ENCODE measurements around the gene ZNF805.

ZNF805 gene

GRCh38 chr19:57282011-57282643 lies 41.7 kb downstream of the ZNF805 start:
- Histone ChIP-seq H3K27ac (ENCODE audit: extremely low read depth, low read depth, low read length) (no peak overlapping the region), H3K9me3 (ENCODE audit: control insufficient read depth, insufficient read depth, low read depth, low read length) (no peaks in the 10 kb centered on the region), H3K36me3 (ENCODE audit: control insufficient read depth in 2 of 2, insufficient read depth in 1 of 2, low read length in 2 of 2) (peaks cover 45 to 50% of the 10 kb centered on the region in 2 experiments), H3K4me1 (ENCODE audit: control insufficient read depth, insufficient read depth, low read length) (peaks cover 16% of the 10 kb centered on the region), H3K4me3 (ENCODE audit: low read depth, low read length) (peak overlapping the region; percentile 5)
- no peak for TF ChIP-seq ZNF133 (tag by site-specific recombination; IDR thresholded peaks at IDR 0.05)
- TF ChIP-seq ZNF596 (tag by site-specific recombination; IDR thresholded peaks at IDR 0.05): no peak
- TF ChIP-seq ZSCAN16 (tag by site-specific recombination; IDR thresholded peaks at IDR 0.05): no peak
- TF ChIP-seq ZNF10 (tag by site-specific recombination; IDR thresholded peaks at IDR 0.05): peak; percentile 82; the same call in 1 of the 2 replicates
- ChIA-PET CTCF (no interaction called here), POLR2A (no interaction called here)

GRCh38 chr19:57288373-57288772 lies 47.9 kb downstream of the ZNF805 start:
- no peak overlapping the region for H3K27ac ChIP-seq (ENCODE audit: extremely low read depth, low read depth, low read length)
- peaks cover 97 to 98% of the 10 kb centered on the region in 2 experiments for H3K36me3 ChIP-seq (ENCODE audit: control insufficient read depth in 2 of 2, insufficient read depth in 1 of 2, low read length in 2 of 2)
- POLR2A ChIA-PET: interaction anchor here (1.6 kb wide), 1 partner anchor 23 kb away, joined by 3 read pairs; no protein-coding TSS in a partner anchor

GRCh38 chr19:57290970-57291369 lies 50.5 kb downstream of the ZNF805 start:
- TF ChIP-seq ZNF23 (tag by site-specific recombination; IDR thresholded peaks at IDR 0.05; ENCODE audit: borderline replicate concordance) (no peak), IKZF3 (tag by site-specific recombination; IDR thresholded peaks at IDR 0.05) (no peak)
- Histone ChIP-seq H3K4me3 (ENCODE audit: low read depth, low read length) (no peak overlapping the region), H3K9me3 (ENCODE audit: control insufficient read depth, insufficient read depth, low read depth, low read length) (0 out of 2 replicates have a peak, but pooled peaks cover 2% of the 10 kb centered on the region), H3K27ac (ENCODE audit: extremely low read depth, low read depth, low read length) (no peak overlapping the region), H3K4me1 (ENCODE audit: control insufficient read depth, insufficient read depth, low read length) (no peaks in the 10 kb centered on the region), H3K36me3 (ENCODE audit: control insufficient read depth in 2 of 2, insufficient read depth in 1 of 2, low read length in 2 of 2) (peaks cover 92 to 97% of the 10 kb centered on the region in 2 experiments)
- POLR2A ChIA-PET: interaction anchor here (1.5 kb wide), 1 partner anchor 30 kb away, joined by 3 read pairs; no protein-coding TSS in a partner anchor
- CTCF ChIA-PET: no interaction called here

More at GRCh38 chr19:57288373-57288772, 47.9 kb downstream of the ZNF805 start:
- no peak for TF ChIP-seq ZSCAN30 (tag by site-specific recombination; IDR thresholded peaks at IDR 0.05)
- TF ChIP-seq ZBTB11 (tag by site-specific recombination; conservative IDR thresholded peaks at IDR 0.05; ENCODE audit: low read depth): no peak
- CTCF ChIA-PET: interaction anchor here (0.6 kb wide), 1 partner anchor 50 kb away, joined by 3 read pairs; no protein-coding TSS in a partner anchor
- Histone ChIP-seq H3K4me3 (ENCODE audit: low read depth, low read length) (no peak overlapping the region), H3K4me1 (ENCODE audit: control insufficient read depth, insufficient read depth, low read length) (no peaks in the 10 kb centered on the region), H3K9me3 (ENCODE audit: control insufficient read depth, insufficient read depth, low read depth, low read length) (no peaks in the 10 kb centered on the region)

GRCh38 chr19:57292547-57292946 lies 52.1 kb downstream of the ZNF805 start:
- ChIA-PET CTCF (interaction anchor here (1.0 kb wide), 1 partner anchor 19 kb away, joined by 3 read pairs; no protein-coding TSS in a partner anchor), POLR2A (interaction anchor here (1.7 kb wide), 1 partner anchor 58 kb away, joined by 3 read pairs; the partner anchor contains the start of gene ZNF304)
- H3K36me3 ChIP-seq (ENCODE audit: control insufficient read depth in 2 of 2, insufficient read depth in 1 of 2, low read length in 2 of 2): peaks cover 83 to 87% of the 10 kb centered on the region in 2 experiments
- 0 out of 2 replicates have a peak, but pooled peaks cover 2% of the 10 kb centered on the region for H3K9me3 ChIP-seq (ENCODE audit: control insufficient read depth, insufficient read depth, low read depth, low read length)
- H3K27ac ChIP-seq (ENCODE audit: extremely low read depth, low read depth, low read length): no peak overlapping the region
- no peak overlapping the region for H3K4me3 ChIP-seq (ENCODE audit: low read depth, low read length)
- H3K4me1 ChIP-seq (ENCODE audit: control insufficient read depth, insufficient read depth, low read length): no peaks in the 10 kb centered on the region
- no peak for TF ChIP-seq ZBTB17 (tag by site-specific recombination; IDR thresholded peaks at IDR 0.05)
- TF ChIP-seq ZNF600 (tag by site-specific recombination; IDR thresholded peaks at IDR 0.05): no peak
- TF ChIP-seq ZNF76 (tag by site-specific recombination; IDR thresholded peaks at IDR 0.05; ENCODE audit: borderline replicate concordance, low read depth): no peak
- TF ChIP-seq PBX3 (CRISPR knock-in tag; IDR thresholded peaks at IDR 0.05): no peak
- TF ChIP-seq YY2 (tag by site-specific recombination; IDR thresholded peaks at IDR 0.05): no peak
- no peak for TF ChIP-seq ZBTB8A (tag by site-specific recombination; IDR thresholded peaks at IDR 0.05)
- no peak for TF ChIP-seq ZNF202 (tag by site-specific recombination; IDR thresholded peaks at IDR 0.05; ENCODE audit: borderline replicate concordance)
- no peak for TF ChIP-seq ZNF449 (tag by site-specific recombination; IDR thresholded peaks at IDR 0.05)
- TF ChIP-seq ZNF274 (IDR thresholded peaks at IDR 0.05; ENCODE audit: low read length): no peak
- TF ChIP-seq ZNF274 (tag by site-specific recombination; IDR thresholded peaks at IDR 0.05; ENCODE audit: borderline replicate concordance): no peak
